Neuronal stem cell (in vitro differentiated cells): ENCODE measurements around the gene FARSB.

ENCODE experiments used
- DNase-seq: peaks from one replicate; pipeline ENCODE4 v3.0.0-alpha.2; 2013; ENCODE audit warnings: low spot score
- H2AFZ ChIP-seq: one replicate; pipeline ENCODE4 v1.6.1; 2013; ENCODE audit warnings: mild to moderate bottlenecking, low read length, inconsistent platforms
- H2AK5ac ChIP-seq: 2 replicates; pipeline ENCODE4 v1.6.1; 2013; ENCODE audit warnings: low read depth, mild to moderate bottlenecking, inconsistent platforms, low read length, moderate library complexity, mixed read lengths
- H2BK120ac ChIP-seq: 2 replicates; pipeline ENCODE4 v1.6.1; 2013; ENCODE audit warnings: low read depth, mild to moderate bottlenecking, inconsistent platforms, low read length, moderate library complexity, mixed read lengths
- H2BK12ac ChIP-seq: one replicate; pipeline ENCODE4 v1.6.1; 2013; ENCODE audit warnings: low read length, inconsistent platforms
- H2BK15ac ChIP-seq: 2 replicates; pipeline ENCODE4 v1.6.1; 2013; ENCODE audit warnings: mild to moderate bottlenecking, low read length, inconsistent platforms, mixed read lengths
- H2BK5ac ChIP-seq: one replicate; pipeline ENCODE4 v1.6.1; 2013; ENCODE audit warnings: inconsistent platforms, mild to moderate bottlenecking, low read length, moderate library complexity
- H3K14ac ChIP-seq: one replicate; pipeline ENCODE4 v1.6.1; 2013; ENCODE audit warnings: low read length, inconsistent platforms
- H3K18ac ChIP-seq: 2 replicates; pipeline ENCODE4 v1.6.1; 2013; ENCODE audit warnings: low read length, inconsistent platforms
- H3K23ac ChIP-seq: 2 replicates; pipeline ENCODE4 v1.6.1; 2013; ENCODE audit warnings: low read depth, mild to moderate bottlenecking, mixed read lengths, low read length, inconsistent platforms; ENCODE audit not compliant: poor library complexity
- H3K27ac ChIP-seq: replicated peaks from 3 replicates; pipeline ENCODE4 v1.5.1; 2013; ENCODE audit warnings: low read length, inconsistent platforms
- H3K27me3 ChIP-seq, 3 experiments: 2 replicates each; pipeline ENCODE4 v1.6.1; 2013; ENCODE audit warnings: low read length in 3 of 3, mild to moderate bottlenecking in 2 of 3, inconsistent platforms in 1 of 3, low read depth in 1 of 3, mixed read lengths in 1 of 3, moderate library complexity in 1 of 3; ENCODE audit not compliant: control insufficient read depth in 3 of 3, insufficient read depth in 3 of 3
- H3K36me3 ChIP-seq, 2 donors: replicated peaks in 1 of 2; 2 replicates each; pipeline ENCODE4 v1.6.1; 2013; ENCODE audit warnings: low read length in 2 of 2; ENCODE audit not compliant: control insufficient read depth in 2 of 2, insufficient read depth in 2 of 2
- H3K4ac ChIP-seq: 2 replicates; pipeline ENCODE4 v1.6.1; 2013; ENCODE audit warnings: inconsistent platforms, mild to moderate bottlenecking, low read length, moderate library complexity
- H3K4me1 ChIP-seq, 2 donors: 1 replicate in 1 of 2; 2 replicates in 1 of 2; pipeline ENCODE4 v1.6.1; 2013; ENCODE audit warnings: low read length in 2 of 2, low read depth in 1 of 2; ENCODE audit not compliant: control insufficient read depth in 2 of 2, insufficient read depth in 1 of 2
- H3K4me2 ChIP-seq: one replicate; pipeline ENCODE4 v1.6.1; 2013; ENCODE audit warnings: mild to moderate bottlenecking, low read length, inconsistent platforms; ENCODE audit not compliant: insufficient read depth, poor library complexity, severe bottlenecking
- H3K4me3 ChIP-seq, 2 donors: 2 replicates each; pipeline ENCODE4 v1.5.1; 2013; ENCODE audit warnings: low read length in 2 of 2, mild to moderate bottlenecking in 2 of 2, inconsistent platforms in 1 of 2, moderate library complexity in 1 of 2
- H3K79me1 ChIP-seq: one replicate; pipeline ENCODE4 v1.6.1; 2013; ENCODE audit warnings: low read depth, mild to moderate bottlenecking, inconsistent platforms, low read length, moderate library complexity
- H3K9ac ChIP-seq: one replicate; pipeline ENCODE4 v1.6.1; 2013; ENCODE audit warnings: mild to moderate bottlenecking, low read depth, low read length, inconsistent platforms; ENCODE audit not compliant: poor library complexity
- H3K9me3 ChIP-seq, 2 donors: replicated peaks in 1 of 2; 2 replicates each; pipeline versions ENCODE3 to v1.6.1; 2013; ENCODE audit warnings: low read length in 2 of 2, mild to moderate bottlenecking in 2 of 2, inconsistent platforms in 1 of 2, low read depth in 1 of 2, mixed read lengths in 1 of 2, moderate library complexity in 1 of 2; ENCODE audit not compliant: control insufficient read depth in 2 of 2, insufficient read depth in 1 of 2
- H4K8ac ChIP-seq: one replicate; pipeline ENCODE4 v1.6.1; 2013; ENCODE audit warnings: low read depth, mild to moderate bottlenecking, inconsistent platforms, low read length, moderate library complexity
- H4K91ac ChIP-seq: one replicate; pipeline ENCODE4 v1.6.1; 2013; ENCODE audit warnings: low read length, low read depth, mild to moderate bottlenecking, inconsistent platforms; ENCODE audit not compliant: poor library complexity
- WGBS, 2 donors: extraction: QIAGEN DNeasy Blood & Tissue Kit; methylation state at CpG; one replicate each; pipeline ENCODE4 v1.1.7; 2013; ENCODE audit warnings: missing lambda C conversion rate in 2 of 2, mixed read lengths in 1 of 2; ENCODE audit not compliant: insufficient read length in 2 of 2, insufficient replicate concordance in 1 of 2; ENCODE audit errors: extremely low coverage in 2 of 2; 5-methylcytosine and 5-hydroxymethylcytosine counted together

Gene FARSB

DNA sequence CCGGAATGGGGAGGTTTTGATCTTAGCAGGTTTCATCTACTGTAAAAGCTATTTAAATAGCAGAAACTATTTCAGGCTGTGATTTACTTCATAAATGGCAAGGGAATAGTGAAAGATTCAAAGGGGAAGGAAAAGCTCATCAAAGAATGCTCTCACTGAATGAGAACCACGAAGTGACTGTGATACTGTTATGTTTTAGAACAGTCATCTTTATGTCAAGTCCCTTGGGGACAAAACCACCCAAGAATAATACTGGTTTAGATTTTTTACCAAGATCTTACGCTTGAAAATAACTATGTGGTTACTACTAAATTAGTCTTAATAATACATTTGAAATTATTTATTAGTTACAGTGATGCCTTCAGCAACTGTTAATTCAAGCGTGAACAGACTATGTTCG, 28.1 kb downstream of the FARSB start:
- H3K36me3 ChIP-seq, result peaks cover 11 to 97% of the 10 kb centered on the region in 2 donors
- no peak overlapping the region for H2BK5ac ChIP-seq
- no peak overlapping the region for H3K18ac ChIP-seq
- H3K4me1 ChIP-seq, result no peaks in the 10 kb centered on the region
- H3K9ac ChIP-seq, result no peak overlapping the region
- peaks cover 2% of the 10 kb centered on the region for H3K79me1 ChIP-seq
- no peak overlapping the region for H3K4me2 ChIP-seq
- H2BK12ac ChIP-seq, result no peak overlapping the region
- WGBS, 2 donors, result no CpG with 5 or more reads among the region's 5 CpGs
- H3K27me3 ChIP-seq, result no peaks in the 10 kb centered on the region
- H2BK15ac ChIP-seq, result no peak overlapping the region
- no peak overlapping the region for H2AFZ ChIP-seq
- H3K4ac ChIP-seq, result no peak overlapping the region
- no peaks in the 10 kb centered on the region for H3K9me3 ChIP-seq
- H2AK5ac ChIP-seq, result no peak overlapping the region
- no peak overlapping the region for H3K14ac ChIP-seq
- no peak overlapping the region for H3K4me3 ChIP-seq
- no peak overlapping the region for H3K27ac ChIP-seq
- no peak overlapping the region for H4K8ac ChIP-seq
- H3K23ac ChIP-seq, result no peak overlapping the region
- no peak overlapping the region for H4K91ac ChIP-seq
- no peak overlapping the region for H2BK120ac ChIP-seq
- DNase-seq, result no peak

DNA sequence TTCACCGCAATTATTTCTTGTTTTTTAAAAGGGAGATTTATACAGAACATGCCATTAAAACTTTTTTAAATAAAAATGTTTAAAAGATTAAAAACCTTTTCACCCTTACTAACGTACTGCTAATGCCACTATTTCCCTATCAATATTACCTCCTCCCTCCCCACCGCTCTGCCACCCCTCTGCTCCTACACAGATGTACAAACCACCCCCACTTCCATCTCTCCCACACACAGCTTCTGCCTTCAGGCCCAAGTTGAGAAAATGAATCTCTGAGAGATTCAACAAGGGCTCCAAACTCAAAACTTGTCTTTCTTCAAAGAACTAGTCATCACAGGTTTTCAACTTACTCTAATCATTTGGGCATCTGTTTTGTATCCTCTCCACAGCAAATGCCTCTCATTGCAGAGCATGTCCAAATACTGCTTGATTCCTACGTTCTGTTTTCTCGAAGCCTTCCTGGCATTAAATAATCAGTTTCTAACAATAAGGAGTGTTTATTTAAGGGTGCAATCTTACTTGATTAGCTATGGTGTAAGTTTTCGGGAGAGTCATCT, 32.1 kb downstream of the FARSB start:
- Histone ChIP-seq H3K4ac (no peak overlapping the region), H4K8ac (no peak overlapping the region), H3K14ac (no peak overlapping the region), H3K23ac (no peak overlapping the region), H3K4me2 (no peak overlapping the region), H3K79me1 (no peaks in the 10 kb centered on the region), H3K27me3 (no peaks in the 10 kb centered on the region), H3K18ac (no peak overlapping the region), H2AFZ (no peak overlapping the region), H3K36me3 (peaks cover 10 to 95% of the 10 kb centered on the region in 2 donors), H3K4me3 (no peak overlapping the region), H3K27ac (no peak overlapping the region), H2BK12ac (no peak overlapping the region), H2BK15ac (no peak overlapping the region), H2BK120ac (no peak overlapping the region), H2BK5ac (no peak overlapping the region), H3K9ac (no peak overlapping the region), H2AK5ac (no peak overlapping the region), H3K4me1 (no peaks in the 10 kb centered on the region), H4K91ac (no peak overlapping the region), H3K9me3 (no peaks in the 10 kb centered on the region)
- DNase-seq, result no peak
- 100% methylated on average over 2 of the region's 6 CpGs; no CpG with 5 or more reads in 1 of the 2 donors for WGBS, 2 donors

DNA sequence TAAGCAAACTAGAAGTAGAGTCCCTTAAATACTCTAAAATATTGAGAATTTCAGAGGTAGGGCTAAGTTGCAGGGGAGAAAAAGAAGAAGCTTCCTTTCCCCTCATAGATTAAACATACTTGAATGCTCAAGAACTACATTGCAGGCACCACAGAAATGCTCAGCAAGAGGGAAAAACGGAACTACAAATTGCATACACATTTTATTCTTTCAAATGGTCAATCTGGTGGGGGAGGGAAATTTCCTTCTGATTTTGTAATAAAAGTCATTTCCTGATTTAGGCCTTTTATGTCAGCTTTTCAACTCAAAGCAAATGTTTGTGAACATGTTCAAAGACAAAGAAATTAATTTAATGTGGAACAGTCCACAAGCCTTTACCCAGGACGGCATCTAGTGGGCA, 33.0 kb downstream of the FARSB start:
- Histone ChIP-seq H2AFZ (no peak overlapping the region), H3K4me3 (no peak overlapping the region), H4K91ac (no peak overlapping the region), H2AK5ac (no peak overlapping the region), H2BK12ac (no peak overlapping the region), H2BK15ac (no peak overlapping the region), H2BK120ac (no peak overlapping the region), H3K14ac (no peak overlapping the region), H3K4me1 (no peaks in the 10 kb centered on the region), H3K23ac (no peak overlapping the region), H3K4me2 (no peak overlapping the region), H3K9me3 (no peaks in the 10 kb centered on the region), H3K18ac (no peak overlapping the region), H4K8ac (no peak overlapping the region), H3K4ac (no peak overlapping the region), H2BK5ac (no peak overlapping the region), H3K36me3 (peaks cover 7 to 94% of the 10 kb centered on the region in 2 donors), H3K27ac (no peak overlapping the region), H3K27me3 (no peaks in the 10 kb centered on the region), H3K9ac (no peak overlapping the region), H3K79me1 (no peaks in the 10 kb centered on the region)
- DNase-seq, result no peak
- WGBS, 2 donors, result no CpG with 5 or more reads among the region's 2 CpGs

DNA sequence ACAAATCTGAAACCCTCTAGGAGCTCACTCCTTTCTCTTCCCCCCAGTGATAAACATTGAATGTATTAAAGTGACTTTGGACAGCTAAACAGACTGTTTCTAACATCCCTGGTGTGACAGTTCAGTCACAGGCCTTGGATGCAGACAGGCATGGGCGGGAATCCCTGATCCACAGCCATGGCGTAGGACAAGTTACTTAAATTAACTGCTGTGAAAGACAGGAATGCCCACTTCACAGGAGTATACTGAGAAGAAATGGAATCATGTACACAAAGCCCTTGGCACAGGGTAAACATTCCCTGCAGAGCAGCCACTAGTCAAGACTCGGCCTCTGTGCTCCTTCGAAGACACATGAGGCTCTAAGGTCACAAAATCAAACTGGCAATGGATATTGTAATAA, 34.0 kb downstream of the FARSB start:
- Histone ChIP-seq H3K9ac (no peak overlapping the region), H2BK5ac (no peak overlapping the region), H2AFZ (no peak overlapping the region), H3K23ac (no peak overlapping the region), H4K91ac (no peak overlapping the region), H2BK12ac (no peak overlapping the region), H3K27me3 (no peaks in the 10 kb centered on the region), H3K4me3 (no peak overlapping the region), H2BK120ac (no peak overlapping the region), H3K14ac (no peak overlapping the region), H3K18ac (no peak overlapping the region), H3K9me3 (no peaks in the 10 kb centered on the region), H3K4ac (no peak overlapping the region), H3K4me2 (no peak overlapping the region), H2BK15ac (no peak overlapping the region), H3K79me1 (no peaks in the 10 kb centered on the region), H3K36me3 (peaks cover 7 to 93% of the 10 kb centered on the region in 2 donors), H3K4me1 (no peaks in the 10 kb centered on the region), H3K27ac (no peak overlapping the region), H2AK5ac (no peak overlapping the region), H4K8ac (no peak overlapping the region)
- no peak for DNase-seq
- no CpG with 5 or more reads among the region's 4 CpGs for WGBS, 2 donors
